Measurements from ENCODE around the gene OR52B2. TPM values are rescaled to one million over a fixed set of nuclear protein-coding genes. Genes with fewer than 3 reads are reported as not detected.

The OR52B2 gene
- not detected in 2 replicates for total RNA-seq (2014; rRNA removed; shearing (Covaris generic))

DNA sequence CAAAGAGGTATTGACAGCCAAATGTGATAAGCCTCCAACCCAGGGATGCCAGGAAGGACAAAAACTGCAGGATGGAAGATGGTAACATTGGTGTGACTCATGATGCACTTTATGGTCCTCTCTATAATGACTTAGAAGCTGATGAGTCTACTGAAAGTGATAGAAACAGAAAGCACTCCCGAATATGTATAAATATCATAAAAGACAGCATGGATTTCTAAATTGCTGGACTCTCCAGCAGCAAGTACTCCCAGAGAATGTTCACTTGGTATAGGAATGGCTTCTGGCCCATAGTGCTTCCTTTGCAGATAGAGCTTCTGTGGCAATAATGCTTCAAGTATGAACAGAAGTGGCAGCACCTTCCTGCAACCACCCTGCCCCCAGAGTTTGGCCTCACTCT, at the start of gene OR52B2:
OR52B2 (minus strand) TSS at position 101 of the 400 bp plus-strand sequence; CDS start at position 101, 0 bp downstream.
- Histone ChIP-seq H3K36me3 (no peaks in the 10 kb centered on the region), H3K4me3 (no peak within 1 kb of the TSS), H3K9me3 (replicated peaks) (no peaks in the 10 kb centered on the region), H3K27me3 (peaks cover 7% of the 10 kb centered on the region; the same call in 1 of the 2 replicates), H3K4me1 (no peaks in the 10 kb centered on the region), H3K27ac (no peak within 1 kb of the TSS)
- no peak for DNase-seq

DNA sequence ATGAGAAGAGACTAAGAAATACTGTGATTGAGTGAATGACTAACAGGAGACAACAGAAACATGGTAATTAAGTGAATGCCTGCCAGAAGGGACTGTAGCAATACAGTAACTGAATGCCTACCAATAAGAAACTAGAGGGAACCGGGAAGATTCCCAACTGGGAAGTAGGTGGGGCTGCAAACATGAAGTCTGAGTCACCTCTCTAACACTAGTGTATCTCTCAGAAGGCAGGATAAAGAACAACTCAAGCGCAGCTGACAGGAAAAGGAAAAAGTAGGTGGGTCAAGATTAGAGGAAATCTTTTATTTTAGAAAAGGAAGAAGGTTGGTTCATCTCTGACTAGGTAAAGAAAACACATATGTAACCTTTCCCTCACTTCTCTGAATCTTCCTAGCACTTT, 49.2 kb upstream of the OR52B2 start:
- H3K9me3 ChIP-seq (replicated peaks): no peaks in the 10 kb centered on the region
- no peak for DNase-seq
- no peaks in the 10 kb centered on the region for H3K27me3 ChIP-seq
- no peak overlapping the region for H3K27ac ChIP-seq
- peaks cover 14% of the 10 kb centered on the region; the same call in 1 of the 2 replicates for H3K36me3 ChIP-seq
- no peak overlapping the region for H3K4me3 ChIP-seq
- no peaks in the 10 kb centered on the region for H3K4me1 ChIP-seq

DNA sequence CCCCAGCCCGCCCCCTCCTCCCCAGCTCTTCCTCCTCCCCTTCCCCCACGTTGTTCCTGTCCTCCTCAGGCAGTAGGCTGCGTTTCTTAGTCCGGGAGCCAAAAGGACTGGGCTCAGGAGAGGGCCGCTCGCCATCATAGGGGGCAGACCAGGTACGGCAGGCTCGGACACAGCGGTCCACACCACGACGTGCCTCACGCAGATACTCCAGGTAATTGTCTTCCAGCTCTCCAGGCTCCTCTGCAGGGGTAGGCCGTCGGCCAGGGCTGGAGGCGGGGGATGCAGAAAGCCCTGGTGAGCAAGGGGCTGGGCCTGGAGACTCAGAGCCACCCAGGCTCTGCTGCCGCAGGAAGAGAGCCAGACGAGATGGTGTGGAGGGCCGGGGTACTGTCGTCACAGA, 47.6 kb upstream of the OR52B2 start:
- no peaks in the 10 kb centered on the region for H3K9me3 ChIP-seq (replicated peaks)
- peaks cover 17% of the 10 kb centered on the region; the same call in 1 of the 2 replicates for H3K36me3 ChIP-seq
- no peak overlapping the region for H3K4me3 ChIP-seq
- H3K27ac ChIP-seq: no peak overlapping the region
- H3K27me3 ChIP-seq: no peaks in the 10 kb centered on the region
- no peaks in the 10 kb centered on the region for H3K4me1 ChIP-seq
- no peak for DNase-seq

DNA sequence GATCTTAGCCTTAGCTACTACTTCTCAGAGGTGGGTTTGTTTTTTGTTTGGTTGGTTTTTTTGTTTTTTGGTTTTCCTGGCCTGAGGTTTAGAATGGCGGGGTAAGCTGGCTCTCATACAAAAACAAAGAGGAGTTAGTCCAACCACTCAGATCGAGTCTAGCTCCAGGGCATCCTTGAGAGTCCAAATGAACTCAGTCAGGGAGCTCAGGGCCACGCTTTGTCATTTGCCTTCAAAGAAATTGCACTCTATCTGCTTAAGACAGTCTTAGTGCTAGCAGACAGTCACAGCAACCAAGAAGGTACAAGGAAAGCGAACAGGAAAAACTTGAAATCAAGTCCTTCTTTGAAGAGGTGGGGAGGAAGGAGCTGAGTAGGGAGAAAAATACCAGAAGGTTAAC, 46.4 kb upstream of the OR52B2 start:
- Histone ChIP-seq H3K27me3 (no peaks in the 10 kb centered on the region), H3K9me3 (replicated peaks) (no peaks in the 10 kb centered on the region), H3K4me3 (no peak overlapping the region), H3K27ac (no peak overlapping the region), H3K36me3 (peaks cover 14% of the 10 kb centered on the region; the same call in 1 of the 2 replicates), H3K4me1 (no peaks in the 10 kb centered on the region)
- no peak for DNase-seq

DNA sequence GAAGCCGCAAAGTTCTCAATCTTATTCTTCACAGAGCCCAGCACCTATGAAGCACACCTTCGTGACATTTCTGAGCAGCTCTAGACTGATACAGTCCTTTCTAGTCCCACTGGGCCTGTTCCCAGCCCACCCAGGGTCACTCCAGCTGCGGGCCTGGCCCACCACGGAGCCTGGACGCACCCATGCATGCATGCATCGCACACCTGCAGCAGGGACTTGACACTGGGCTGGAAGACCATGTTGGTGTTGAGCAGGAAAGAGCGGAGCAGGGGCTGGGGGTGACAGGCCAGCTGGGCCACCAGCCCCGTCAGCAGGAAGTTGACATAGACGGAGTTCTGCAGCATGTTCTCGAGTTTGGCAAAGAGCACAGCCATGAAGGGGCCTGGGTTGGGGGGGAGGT, 44.4 kb upstream of the OR52B2 start:
- Histone ChIP-seq H3K27ac (no peak overlapping the region), H3K4me1 (no peaks in the 10 kb centered on the region), H3K27me3 (no peaks in the 10 kb centered on the region), H3K9me3 (replicated peaks) (no peaks in the 10 kb centered on the region), H3K4me3 (no peak overlapping the region), H3K36me3 (peaks cover 11% of the 10 kb centered on the region; the same call in 1 of the 2 replicates)
- DNase-seq: no peak

DNA sequence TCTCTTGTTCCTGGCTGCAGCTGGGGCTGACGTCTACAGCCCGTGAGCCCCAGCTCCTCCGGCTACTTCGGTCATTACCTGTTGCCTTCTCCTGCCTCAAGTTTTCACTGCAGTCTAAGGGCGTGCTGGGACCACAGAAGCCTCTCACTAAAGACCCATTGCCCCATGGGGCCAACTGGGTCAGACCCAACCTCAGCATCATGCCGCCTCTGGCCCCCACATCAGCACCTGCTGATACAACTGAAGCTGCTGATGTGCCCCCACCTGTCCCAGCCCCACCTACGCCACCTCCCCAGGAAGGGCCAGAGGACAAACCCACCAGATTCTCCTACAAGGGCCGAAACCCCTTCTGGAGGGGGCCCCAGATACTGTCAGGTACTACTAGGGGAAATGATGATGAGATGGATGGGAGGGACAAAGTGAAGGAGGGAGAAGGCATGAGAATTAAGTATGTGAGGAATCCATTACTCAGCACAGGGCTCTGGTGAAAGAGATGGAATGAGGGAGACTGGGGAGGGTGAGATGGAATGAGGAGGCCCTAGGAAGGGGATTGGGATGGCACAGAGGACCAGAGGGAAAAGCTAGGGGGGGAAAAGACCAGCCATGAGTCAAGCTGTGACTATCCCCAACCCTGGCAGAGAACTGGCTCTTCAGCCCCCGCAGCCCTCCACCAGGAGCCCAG, 40.3 kb upstream of the OR52B2 start:
- Histone ChIP-seq H3K4me3 (no peak overlapping the region), H3K36me3 (peaks cover 6% of the 10 kb centered on the region; the same call in 1 of the 2 replicates), H3K27me3 (no peaks in the 10 kb centered on the region), H3K4me1 (no peaks in the 10 kb centered on the region), H3K27ac (no peak overlapping the region), H3K9me3 (replicated peaks) (no peaks in the 10 kb centered on the region)
- DNase-seq: no peak

DNA sequence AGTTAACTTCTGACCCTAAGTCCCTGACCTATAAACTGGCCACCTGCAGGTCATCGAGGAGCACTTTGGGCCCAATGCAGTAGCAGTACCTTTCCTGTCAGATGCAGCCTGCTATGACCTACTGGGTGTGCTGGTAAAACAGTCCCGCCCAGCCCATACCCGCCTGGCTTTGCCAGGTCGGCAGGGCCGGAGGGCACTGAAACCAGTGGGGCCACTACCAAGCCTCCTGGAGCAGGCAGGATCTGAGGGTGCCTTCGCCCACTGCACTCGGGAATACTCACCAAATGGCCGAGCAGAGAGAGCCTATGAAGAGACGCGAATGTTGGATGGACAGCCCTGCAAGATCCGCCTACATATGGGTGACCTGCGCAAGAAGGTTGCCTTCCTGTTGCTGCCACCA, 39.7 kb upstream of the OR52B2 start:
- no peaks in the 10 kb centered on the region for H3K4me1 ChIP-seq
- no peak for DNase-seq
- H3K36me3 ChIP-seq: peaks cover 6% of the 10 kb centered on the region; the same call in 1 of the 2 replicates
- H3K4me3 ChIP-seq: no peak overlapping the region
- no peaks in the 10 kb centered on the region for H3K9me3 ChIP-seq (replicated peaks)
- H3K27ac ChIP-seq: no peak overlapping the region
- no peaks in the 10 kb centered on the region for H3K27me3 ChIP-seq

DNA sequence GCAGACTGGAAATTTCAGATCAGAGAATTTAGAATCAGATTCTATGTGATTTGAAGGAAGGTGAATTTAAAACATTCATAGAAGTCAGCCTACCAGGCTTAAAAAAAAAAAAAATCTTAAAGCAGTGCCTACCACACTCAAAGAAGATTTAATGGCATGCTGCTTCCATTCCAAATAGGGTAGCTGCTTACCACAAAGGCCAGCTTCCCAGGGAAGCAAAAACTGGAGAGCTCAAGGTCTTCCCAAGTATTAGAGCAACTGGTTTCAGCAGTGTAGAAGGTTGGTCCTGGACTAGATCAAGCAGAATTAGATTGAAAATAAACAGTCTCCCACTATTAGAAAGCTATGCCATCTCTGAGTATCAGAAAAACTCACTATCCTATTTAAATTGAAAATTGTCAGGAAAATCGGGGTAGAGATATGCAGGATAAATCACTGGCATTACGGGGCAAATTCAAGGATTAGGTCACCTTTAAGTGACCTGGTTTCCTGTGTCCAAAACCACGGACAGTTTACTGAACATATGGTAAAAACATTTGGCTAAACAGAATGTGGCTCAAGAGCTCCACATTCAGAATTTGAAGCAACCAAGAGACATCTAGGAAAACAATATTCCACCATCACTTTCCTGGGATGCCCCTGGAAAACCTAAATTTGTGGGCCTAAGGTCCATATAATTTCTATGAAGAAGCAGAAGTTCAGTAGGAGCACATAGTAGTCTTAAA, 36.5 kb upstream of the OR52B2 start:
- Histone ChIP-seq H3K9me3 (replicated peaks) (no peaks in the 10 kb centered on the region), H3K4me3 (no peak overlapping the region), H3K27me3 (no peaks in the 10 kb centered on the region), H3K36me3 (no peaks in the 10 kb centered on the region), H3K4me1 (no peaks in the 10 kb centered on the region), H3K27ac (no peak overlapping the region)
- no peak for DNase-seq

DNA sequence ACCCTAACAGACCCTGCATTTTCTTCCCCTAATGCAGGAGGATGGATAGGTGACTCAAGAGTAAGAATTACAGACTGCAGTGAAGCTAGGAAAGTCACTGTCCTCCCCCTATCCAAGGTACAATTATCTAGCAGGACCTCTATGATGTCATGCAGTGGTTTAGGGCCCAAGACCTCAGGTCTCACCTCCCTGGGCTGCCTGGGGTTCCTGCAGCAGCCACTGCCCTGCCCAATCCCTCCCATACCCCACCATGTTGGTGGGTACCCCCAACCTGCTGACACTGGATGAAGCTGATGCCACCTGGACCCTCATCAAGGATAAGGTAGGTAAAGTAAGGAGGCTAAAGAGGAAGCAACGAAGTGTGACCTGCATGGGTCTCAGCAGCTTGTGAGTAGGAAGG, 35.2 kb upstream of the OR52B2 start, which contains the start of gene C11orf42:
C11orf42 (plus strand) TSS at position 192 of the 400 bp plus-strand sequence; CDS start at position 251, 59 bp downstream.
- H3K4me1 ChIP-seq: no peaks in the 10 kb centered on the region
- no peak within 1 kb of the TSS for H3K27ac ChIP-seq
- H3K9me3 ChIP-seq (replicated peaks): no peaks in the 10 kb centered on the region
- H3K4me3 ChIP-seq: no peak within 1 kb of the TSS
- no peaks in the 10 kb centered on the region for H3K27me3 ChIP-seq
- no peaks in the 10 kb centered on the region for H3K36me3 ChIP-seq
- DNase-seq: no peak

DNA sequence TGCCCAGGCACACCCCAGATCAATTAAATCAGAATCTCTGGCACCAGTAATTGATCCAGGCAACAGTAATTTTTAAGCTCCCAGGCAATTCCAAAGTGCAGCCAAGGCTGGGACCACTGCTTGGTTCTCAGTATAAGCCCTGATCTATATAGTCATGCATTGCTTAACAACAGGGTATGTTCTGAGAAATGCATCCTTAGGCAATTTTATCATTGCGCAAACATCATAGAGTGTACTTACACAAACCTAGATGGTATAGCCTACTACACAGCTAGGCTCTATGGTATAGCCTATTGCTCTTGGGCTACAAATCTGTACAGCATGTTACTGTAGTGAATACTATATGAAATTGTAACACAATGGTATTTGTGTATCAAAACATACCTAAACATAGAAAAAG, 34.6 kb upstream of the OR52B2 start:
- no peak for DNase-seq
- H3K4me3 ChIP-seq: no peak overlapping the region
- H3K36me3 ChIP-seq: no peaks in the 10 kb centered on the region
- no peaks in the 10 kb centered on the region for H3K4me1 ChIP-seq
- no peaks in the 10 kb centered on the region for H3K9me3 ChIP-seq (replicated peaks)
- no peaks in the 10 kb centered on the region for H3K27me3 ChIP-seq
- no peak overlapping the region for H3K27ac ChIP-seq

DNA sequence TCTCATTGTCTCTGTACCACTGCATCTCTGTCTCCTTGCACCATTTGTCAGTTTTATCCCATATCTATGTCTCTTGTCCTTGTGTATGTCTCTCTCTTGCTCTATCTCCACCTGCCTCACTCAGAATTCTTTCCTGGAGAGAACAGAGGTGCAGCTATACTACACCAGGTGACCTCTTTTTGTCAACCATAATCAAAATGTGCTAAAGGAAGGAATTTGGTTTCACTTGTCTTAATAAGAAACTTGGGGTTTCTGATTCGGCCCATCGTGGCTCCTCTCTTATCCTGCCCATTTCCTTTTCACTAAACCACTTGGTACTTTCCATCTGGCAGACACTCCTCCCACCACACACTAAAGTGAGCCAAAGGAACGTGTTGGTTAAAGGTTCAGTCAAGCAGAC, 33.2 kb upstream of the OR52B2 start:
- H3K4me1 ChIP-seq: no peaks in the 10 kb centered on the region
- no peak overlapping the region for H3K27ac ChIP-seq
- DNase-seq: no peak
- H3K27me3 ChIP-seq: no peaks in the 10 kb centered on the region
- H3K4me3 ChIP-seq: no peak overlapping the region
- no peaks in the 10 kb centered on the region for H3K36me3 ChIP-seq
- H3K9me3 ChIP-seq (replicated peaks): no peaks in the 10 kb centered on the region

DNA sequence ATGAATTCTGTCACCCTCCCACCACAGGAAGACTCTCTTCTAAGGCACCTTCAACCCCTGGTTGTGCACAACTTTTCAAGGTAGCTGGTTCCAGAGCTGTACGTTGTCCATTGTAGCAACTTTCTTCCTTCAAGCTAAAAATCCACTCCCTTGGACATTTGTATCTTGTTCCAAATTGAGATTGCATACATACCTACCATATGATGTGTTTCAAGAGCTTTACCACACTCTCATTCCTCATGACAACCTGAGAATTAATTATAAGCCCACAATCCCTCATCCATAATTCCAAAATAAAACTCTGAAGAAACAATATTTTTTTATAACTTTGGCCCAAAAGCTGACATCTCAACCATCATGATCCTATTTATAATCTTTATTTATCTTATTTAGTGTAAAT, 31.9 kb upstream of the OR52B2 start:
- no peak overlapping the region for H3K4me3 ChIP-seq
- no peaks in the 10 kb centered on the region for H3K9me3 ChIP-seq (replicated peaks)
- no peak overlapping the region for H3K27ac ChIP-seq
- H3K27me3 ChIP-seq: no peaks in the 10 kb centered on the region
- no peaks in the 10 kb centered on the region for H3K36me3 ChIP-seq
- no peak for DNase-seq
- no peaks in the 10 kb centered on the region for H3K4me1 ChIP-seq

DNA sequence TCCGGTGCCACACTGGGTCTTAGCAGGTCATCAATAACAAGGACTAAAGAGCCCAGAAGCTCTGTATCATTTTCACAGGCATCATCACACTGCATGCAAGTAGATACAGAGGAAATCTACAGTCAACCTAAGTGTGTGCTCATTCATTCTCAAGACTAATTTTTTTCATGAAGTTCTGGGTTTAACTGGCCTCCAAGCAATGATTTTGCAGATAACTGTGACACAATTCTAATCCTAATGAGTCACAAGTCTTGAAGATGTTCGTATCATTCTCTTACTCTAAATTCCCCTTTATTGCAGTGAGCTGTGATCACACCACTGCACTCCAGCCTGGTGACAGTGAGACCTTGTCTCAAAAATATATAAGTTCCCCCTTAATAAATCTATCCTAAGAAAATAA, 31.4 kb upstream of the OR52B2 start:
- DNase-seq: no peak
- no peaks in the 10 kb centered on the region for H3K4me1 ChIP-seq
- no peaks in the 10 kb centered on the region for H3K27me3 ChIP-seq
- H3K27ac ChIP-seq: no peak overlapping the region
- no peak overlapping the region for H3K4me3 ChIP-seq
- H3K9me3 ChIP-seq (replicated peaks): no peaks in the 10 kb centered on the region
- H3K36me3 ChIP-seq: no peaks in the 10 kb centered on the region

DNA sequence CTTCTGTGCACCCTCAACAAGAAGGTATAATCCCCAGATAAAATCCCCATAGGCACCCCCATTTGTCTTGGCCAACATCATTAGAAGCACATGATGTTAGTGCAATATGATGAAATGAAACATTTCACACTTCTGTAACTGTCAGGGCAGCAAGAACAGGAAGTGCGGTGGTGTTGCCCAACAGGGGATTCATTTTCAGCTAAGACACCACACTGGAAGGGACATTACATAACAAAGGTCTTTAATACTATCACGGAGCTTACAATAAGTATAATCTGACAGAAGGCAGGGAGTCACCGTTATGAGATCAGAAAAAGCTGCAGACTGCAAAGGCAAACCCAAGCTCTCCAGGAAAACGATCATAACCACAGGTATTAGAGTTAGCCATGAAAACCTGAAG, 30.8 kb upstream of the OR52B2 start:
- DNase-seq: no peak
- H3K36me3 ChIP-seq: no peaks in the 10 kb centered on the region
- H3K27me3 ChIP-seq: no peaks in the 10 kb centered on the region
- H3K9me3 ChIP-seq (replicated peaks): no peaks in the 10 kb centered on the region
- no peak overlapping the region for H3K4me3 ChIP-seq
- H3K4me1 ChIP-seq: no peaks in the 10 kb centered on the region
- H3K27ac ChIP-seq: no peak overlapping the region

DNA sequence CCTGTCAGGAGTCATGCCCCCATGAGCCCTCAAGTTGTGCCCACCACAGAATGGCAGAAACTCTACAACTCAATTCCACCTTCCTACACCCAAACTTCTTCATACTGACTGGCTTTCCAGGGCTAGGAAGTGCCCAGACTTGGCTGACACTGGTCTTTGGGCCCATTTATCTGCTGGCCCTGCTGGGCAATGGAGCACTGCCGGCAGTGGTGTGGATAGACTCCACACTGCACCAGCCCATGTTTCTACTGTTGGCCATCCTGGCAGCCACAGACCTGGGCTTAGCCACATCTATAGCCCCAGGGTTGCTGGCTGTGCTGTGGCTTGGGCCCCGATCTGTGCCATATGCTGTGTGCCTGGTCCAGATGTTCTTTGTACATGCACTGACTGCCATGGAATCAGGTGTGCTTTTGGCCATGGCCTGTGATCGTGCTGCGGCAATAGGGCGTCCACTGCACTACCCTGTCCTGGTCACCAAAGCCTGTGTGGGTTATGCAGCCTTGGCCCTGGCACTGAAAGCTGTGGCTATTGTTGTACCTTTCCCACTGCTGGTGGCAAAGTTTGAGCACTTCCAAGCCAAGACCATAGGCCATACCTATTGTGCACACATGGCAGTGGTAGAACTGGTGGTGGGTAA, 29.2 kb upstream of the OR52B2 start, which contains the start of gene OR52W1:
OR52W1 (plus strand) TSS at position 51 of the 637 bp plus-strand sequence; CDS start at position 51, 0 bp downstream.
- Histone ChIP-seq H3K36me3 (no peaks in the 10 kb centered on the region), H3K9me3 (replicated peaks) (no peaks in the 10 kb centered on the region), H3K27me3 (no peaks in the 10 kb centered on the region), H3K4me1 (no peaks in the 10 kb centered on the region), H3K27ac (no peak within 1 kb of the TSS), H3K4me3 (no peak within 1 kb of the TSS)
- DNase-seq: no peak
